Skeletal muscle cell (primary cell): ENCODE results near the gene SURF4.

Experiments used
- DNase-seq: peaks from one replicate; pipeline ENCODE4 v3.0.0-alpha.2; 2010; ENCODE audit warnings: low read depth
- H3K4me3 ChIP-seq: 2 replicates; pipeline ENCODE4 v1.5.1; 2011; ENCODE audit warnings: low read depth, mild to moderate bottlenecking, control low read depth, low read length, moderate library complexity

The SURF4 gene

DNA sequence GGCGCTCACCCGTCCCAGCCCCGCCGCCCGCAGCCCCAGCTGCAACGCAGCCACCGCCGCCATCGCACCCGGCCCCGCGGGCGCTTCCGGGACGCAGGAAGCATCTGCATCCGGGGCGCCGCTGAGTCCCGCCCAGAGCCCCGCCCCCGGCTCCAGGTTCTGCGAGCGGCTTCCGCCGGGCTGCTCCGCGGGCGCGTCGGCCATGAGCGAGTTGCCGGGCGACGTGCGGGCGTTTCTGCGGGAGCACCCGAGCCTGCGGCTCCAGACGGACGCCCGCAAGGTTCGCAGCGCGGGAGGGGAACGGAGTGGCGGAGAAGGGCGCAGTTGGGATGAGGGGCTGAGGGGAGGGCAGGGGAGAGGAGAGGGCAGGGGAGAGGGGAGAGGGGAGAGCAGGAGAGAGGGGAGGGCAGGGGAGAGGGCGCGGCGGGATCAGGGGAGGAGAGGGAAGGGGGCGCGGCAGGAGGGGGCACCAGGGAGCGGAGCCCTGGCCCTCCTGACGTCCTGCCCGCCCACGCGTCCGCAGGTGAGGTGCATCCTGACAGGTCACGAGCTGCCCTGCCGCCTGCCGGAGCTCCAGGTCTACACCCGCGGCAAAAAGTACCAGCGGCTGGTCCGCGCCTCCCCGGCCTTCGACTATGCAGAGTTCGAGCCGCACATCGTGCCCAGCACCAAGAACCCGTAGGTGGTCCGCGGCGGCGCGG is 19.3 kb downstream of the SURF4 start, which contains the start of the genes SURF1 and SURF2:
Gene SURF1, minus strand, starts transcription at position 97 of the 701 bp plus-strand sequence. Its CDS starts 34 bp downstream, at position 63.
Gene SURF2, plus strand, starts transcription at position 160 of the 701 bp plus-strand sequence. Its CDS starts 43 bp downstream, at position 203.
- peak within 1 kb of the TSS; percentile 86 for H3K4me3 ChIP-seq
- DNase-seq = no peak

DNA sequence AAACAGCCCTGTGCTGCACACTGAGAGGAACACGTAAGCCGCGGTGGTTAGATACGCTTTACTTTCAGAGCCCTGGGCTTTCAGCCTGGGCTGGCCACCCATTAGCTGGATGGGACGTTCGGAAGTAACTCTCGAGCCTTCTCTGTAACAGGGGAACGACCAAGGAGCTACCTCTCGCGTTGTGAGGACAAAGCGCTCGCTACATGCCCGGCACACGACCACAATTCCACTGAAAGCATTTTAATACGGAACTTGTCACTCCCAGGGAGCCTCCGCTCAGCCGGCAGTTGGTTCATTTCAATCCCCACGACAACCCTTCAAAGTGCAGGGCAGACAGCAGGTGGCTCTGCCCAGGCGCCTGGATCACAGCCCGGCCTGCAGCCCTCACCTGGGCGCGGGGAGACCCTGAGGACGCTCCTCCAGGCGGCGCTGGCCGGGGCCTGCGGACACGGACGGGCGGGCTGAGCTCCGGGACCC is 19.9 kb downstream of the SURF4 start:
- peak overlapping the region; percentile 86 for H3K4me3 ChIP-seq
- no peak for DNase-seq

DNA sequence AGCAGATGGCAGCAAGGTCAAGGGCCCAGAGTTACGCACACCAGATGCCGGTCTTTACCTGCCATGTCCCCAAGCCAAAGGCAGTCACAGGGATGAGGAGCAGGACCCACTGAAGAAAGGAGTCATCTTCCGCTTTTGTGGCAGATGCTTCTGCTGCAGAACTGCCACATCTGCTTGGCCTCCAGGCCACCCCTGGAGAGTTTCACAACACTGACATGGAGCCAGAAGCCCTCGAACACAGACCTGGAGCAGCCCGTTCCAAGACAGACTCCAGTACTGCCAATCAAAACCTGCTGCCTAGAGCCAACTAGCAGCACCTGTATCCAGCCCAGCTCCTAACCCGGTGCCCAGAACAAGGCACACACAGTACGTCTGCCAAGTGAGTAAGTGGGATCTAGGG is 21.1 kb downstream of the SURF4 start:
- DNase-seq = no peak
- H3K4me3 ChIP-seq = no peak overlapping the region

DNA sequence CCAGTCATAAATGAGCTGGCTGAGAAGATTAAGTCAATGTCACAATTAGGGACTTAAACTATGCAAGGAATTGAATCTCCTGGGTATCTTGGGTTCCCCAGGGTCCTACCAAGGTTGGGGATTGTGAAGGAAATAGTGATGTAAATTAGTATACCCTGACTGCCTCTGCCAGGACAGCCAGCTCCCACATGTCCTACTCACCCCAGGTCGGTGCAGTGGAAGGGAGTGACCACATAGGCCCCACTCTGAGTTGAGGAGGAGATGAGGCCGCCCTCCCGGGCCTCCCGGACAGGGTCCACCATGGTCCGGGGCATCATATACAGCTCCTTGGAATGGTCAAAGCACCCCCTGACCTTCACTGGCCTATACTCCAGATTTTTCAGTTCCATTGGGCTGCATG is 22.3 kb downstream of the SURF4 start:
- DNase-seq = no peak
- no peak overlapping the region for H3K4me3 ChIP-seq

DNA sequence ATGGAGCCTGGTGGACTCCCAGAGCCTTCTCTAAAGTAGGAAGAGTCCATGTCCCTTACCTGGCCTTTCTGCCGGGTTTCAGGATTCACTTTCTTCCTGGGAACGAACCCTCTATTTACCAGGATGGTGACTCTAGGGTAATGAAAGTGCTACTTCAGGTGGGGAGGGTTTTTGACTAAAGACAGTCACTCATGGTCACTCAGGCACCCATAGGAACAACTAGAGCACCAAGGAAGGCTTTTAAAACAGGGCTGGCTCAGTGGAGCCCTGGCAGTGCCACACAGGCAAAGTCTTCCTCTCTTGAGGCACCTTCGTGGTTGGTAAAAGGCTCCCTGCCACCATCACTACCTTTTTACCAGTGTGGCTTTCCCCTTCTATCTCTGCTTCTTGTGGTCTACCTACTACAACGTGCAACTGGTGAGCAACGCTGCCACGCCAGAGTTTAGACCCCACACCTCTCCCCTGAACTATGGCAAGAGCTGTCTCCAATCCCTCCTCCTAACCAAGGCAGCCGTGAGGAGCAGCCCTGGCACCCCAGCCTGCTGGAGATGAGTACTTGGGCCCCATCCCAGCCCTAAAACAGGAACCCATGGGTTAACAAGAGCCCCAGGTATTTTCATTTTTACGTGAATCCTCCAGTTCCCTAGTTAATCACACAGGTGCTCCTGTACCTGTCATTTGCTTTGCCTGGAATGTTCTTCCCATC is 23.1 kb downstream of the SURF4 start:
- no peak for DNase-seq
- H3K4me3 ChIP-seq = no peak overlapping the region

DNA sequence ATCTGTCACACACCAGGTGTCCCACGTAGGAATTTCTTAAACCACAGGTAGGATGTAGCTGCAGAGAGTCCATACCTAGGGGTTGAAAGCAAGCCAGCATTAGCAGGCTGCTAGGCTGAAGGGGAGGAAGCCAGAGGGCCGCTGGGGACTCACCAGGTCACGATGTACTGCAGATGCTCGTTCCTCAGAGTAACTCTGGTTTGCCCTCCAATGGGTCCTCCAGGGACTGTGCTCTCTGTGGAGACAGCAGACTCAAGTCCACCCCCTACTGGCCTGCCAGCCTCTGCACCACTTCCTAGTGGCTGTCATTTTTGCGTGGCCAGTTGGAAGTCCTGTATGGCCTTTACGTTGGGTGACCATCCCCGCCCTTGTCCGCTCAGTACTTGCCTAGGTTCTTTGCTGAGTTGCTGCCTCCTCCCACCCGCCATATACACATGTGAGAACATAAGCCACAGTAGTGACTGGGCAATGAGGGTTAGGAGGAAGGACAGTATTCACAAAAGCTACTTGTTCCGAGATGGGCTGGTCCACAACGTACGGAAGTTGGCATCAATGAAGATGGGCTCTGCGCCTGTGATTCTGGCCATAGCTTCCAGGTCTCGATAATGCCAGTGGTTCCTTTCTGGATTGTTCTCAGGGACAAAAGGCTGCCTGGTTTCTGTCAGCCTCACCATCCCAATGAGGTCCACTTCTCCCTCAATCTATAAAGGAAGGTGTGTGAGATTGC is 23.8 kb downstream of the SURF4 start:
- H3K4me3 ChIP-seq = no peak overlapping the region
- DNase-seq = no peak

DNA sequence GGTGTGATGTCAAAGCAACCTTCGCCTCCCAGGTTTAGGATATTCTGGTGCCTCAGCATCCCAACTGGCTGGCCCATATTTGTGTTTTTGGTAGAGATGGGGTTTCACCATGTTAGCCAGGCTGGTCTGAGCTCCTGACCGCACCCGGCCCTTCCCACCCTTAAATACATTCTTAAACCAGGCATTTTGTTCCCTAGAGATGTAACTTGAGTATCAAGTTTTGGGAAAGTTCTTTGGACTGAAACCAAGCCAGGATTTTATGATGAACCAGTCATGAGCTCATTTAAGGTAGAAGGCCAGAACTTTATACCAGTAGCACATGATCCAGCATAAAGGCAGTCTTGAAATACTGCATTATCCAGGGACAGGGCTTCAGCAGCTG is 24.3 kb downstream of the SURF4 start:
- no peak for DNase-seq
- no peak overlapping the region for H3K4me3 ChIP-seq

DNA sequence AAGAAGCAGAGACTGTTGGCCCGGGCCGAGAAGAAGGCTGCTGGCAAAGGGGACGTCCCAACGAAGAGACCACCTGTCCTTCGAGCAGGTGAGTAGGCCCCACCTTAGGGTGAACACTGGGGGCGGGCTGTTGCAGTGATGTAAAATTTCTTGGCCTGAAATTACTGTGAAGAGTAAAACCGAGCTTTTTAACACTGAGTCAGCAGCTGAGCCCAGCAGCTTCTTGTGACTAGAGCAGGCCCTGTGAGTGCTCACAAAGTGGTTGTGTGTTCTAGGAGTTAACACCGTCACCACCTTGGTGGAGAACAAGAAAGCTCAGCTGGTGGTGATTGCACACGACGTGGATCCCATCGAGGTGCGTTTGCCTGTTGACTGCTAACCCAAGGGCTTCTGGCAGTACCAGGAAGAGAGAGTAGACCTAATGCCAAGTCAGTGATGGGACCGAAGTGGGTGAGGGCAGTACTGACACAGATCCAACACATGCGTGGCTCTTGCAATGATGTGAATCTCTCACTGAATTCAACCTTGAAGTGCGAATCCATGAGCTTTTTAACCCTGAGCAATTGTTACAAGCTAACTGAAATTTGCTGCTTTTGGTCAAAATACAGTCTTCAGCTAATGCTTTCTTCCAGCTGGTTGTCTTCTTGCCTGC is 25.8 kb downstream of the SURF4 start:
- H3K4me3 ChIP-seq = no peak overlapping the region

DNA sequence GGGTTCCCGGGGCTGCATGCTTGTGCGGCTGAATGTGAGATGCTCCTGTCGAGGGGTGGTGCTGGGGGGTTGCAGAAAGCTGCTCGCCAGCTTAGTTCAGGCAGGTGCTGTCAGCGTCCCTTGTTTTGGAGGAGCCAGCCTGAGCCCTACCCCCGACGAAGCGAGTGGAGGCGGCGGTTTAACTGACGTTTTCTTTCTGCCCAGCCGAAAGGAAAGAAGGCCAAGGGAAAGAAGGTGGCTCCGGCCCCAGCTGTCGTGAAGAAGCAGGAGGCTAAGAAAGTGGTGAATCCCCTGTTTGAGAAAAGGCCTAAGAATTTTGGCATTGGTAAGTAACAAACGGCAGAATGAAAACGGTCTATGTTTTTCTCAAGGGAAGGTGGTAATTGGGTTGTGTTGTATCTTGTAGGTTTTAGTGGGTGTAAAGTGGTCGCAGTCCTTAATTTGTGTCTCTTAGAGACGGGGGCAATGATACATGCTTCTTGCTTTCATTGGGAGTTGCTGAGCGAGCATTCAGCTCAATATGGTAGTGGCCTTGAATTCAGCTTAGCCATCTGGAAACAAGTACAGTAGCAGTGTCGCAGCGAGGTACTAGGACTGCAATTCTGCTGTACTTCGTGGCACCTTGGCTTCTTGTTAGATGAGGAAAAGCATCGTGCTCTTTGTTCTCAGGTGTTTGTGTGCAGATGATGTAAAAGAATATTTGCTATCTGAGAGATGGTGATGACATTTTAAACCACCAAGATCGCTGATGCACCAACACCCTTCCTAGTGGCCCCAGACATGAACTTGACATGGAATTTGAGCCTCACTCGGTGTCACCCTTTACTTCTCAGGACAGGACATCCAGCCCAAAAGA is 26.9 kb downstream of the SURF4 start:
- DNase-seq = no peak
- H3K4me3 ChIP-seq = peak overlapping the region; percentile 97

More for the DNA sequence above, 25.8 kb downstream of the SURF4 start:
- DNase-seq = no peak

DNA sequence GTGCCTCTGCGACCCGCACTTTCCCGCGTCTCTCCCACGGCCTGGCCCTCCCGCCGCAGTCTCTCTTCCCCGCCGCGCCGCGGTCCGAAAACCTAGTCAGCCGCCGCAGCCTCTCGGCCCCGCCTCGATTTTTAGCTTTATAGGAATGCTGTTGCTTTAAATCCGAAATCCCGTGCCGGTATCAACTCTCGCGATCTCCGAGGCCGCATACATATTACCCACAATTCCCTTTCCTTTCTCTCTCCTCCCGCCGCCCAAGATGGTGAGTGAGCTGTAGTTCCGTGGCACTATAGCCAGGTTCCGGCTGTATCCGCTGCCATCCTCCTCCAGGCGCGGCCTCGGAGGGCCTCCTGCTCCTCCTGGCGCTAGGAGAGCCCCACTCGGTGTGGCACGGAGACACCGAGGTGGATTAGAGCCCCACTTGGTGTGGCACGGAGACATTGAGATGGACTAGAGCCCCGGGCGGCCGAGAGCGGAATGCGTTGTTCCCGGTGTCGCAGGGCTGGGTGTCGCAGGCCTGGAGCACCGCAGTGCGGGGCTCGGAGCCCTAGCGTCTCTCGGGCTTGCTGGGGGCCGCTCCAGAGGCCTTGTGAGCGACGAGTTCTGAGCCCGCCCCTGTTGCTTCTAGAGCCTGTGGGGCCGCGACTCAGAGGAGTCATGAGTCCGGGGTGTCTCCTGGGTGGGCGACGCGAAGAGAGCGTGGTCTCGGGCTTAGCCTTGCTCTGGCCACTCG is 27.7 kb downstream of the SURF4 start, which contains the start of the genes MED22 and RPL7A:
Gene MED22, minus strand, starts transcription at position 147 of the 733 bp plus-strand sequence. CDS start 1,469 bp downstream, outside the sequence.
Gene RPL7A, plus strand, starts transcription at position 234 of the 733 bp plus-strand sequence. Its CDS starts 26 bp downstream, at position 260.
- DNase-seq = peak; percentile 87
- H3K4me3 ChIP-seq = peak within 1 kb of the TSS; percentile 97

DNA sequence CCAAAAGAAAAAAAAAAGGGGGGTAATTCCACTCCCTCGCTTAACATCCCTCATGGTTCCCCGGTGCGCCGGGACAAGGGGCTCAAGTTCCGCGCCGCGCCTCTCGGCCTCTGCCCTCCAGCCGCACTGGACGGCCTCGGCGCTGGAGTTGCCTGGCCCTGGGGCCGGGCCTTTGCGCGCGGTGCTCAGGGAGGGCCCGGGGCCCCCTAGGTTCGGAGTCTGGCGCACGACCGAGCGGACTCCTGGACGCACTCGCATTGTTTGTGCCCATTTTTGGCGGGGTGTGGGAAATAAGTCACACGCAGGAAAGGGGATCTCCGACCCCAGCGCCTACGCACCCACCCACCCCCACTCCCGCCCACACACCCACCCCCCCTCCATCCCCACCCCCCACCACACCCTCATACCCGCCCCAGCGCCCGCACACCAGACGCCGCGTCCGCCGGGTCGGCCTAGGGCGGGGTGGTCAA is 28.3 kb downstream of the SURF4 start:
- DNase-seq = no peak
- peak overlapping the region; percentile 97 for H3K4me3 ChIP-seq

DNA sequence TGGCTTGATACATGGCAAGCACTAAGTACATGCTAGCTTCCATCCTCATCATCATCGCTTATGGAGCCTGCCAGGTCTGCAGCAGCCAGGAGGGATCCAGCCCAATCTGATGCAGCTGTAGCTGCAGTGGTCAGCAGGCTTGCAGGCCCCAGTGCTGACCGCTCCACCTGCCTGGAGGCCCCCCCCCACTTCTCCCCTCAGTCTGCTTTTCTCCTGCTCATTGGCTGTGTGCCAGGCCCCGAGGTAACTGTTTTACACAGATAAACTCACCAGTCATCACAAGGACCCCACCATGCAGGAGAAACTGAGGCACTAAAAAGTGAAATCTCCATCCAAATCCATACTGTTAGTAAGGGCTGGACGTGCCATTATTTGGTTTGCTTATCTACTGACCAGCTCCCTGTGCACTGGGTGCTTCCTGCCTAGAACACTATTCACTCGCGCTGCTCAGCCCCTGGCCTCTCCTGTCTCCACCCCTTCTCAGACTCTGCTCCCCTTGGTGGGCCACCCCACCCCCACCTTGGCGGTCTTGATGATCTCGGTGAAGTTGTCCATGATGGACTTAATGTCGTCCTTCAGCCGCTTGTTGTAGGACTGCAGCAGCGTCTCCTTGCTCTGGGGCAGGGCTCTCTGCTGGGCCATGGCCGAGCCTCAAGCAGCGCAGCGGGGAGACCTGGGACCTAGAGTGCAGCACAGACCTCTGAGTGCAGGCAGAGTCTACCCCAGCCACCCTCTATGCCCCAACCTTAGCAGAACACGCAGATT is 29.7 kb downstream of the SURF4 start:
- no peak for DNase-seq
- H3K4me3 ChIP-seq = peak overlapping the region; percentile 97

DNA sequence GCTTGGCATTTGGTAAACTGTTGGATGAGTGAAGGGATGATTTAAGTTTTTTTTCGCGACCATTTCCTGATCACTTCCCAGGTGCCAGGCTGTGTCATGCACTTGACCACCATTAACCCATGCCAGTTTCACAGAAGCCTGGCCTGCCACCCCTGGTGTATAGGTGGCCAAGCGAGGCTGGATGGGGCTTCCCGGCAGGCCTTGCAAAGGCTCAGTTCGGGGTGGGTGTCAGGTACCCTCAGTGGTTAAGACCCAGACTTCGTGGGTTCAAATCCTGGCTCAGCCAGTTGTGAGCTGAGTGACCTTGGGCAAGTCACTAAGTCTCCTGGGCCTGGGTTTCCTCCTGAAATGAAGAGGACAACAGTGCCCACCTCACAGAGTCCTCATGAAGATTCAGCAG is 30.3 kb downstream of the SURF4 start:
- no peak overlapping the region for H3K4me3 ChIP-seq
- no peak for DNase-seq

DNA sequence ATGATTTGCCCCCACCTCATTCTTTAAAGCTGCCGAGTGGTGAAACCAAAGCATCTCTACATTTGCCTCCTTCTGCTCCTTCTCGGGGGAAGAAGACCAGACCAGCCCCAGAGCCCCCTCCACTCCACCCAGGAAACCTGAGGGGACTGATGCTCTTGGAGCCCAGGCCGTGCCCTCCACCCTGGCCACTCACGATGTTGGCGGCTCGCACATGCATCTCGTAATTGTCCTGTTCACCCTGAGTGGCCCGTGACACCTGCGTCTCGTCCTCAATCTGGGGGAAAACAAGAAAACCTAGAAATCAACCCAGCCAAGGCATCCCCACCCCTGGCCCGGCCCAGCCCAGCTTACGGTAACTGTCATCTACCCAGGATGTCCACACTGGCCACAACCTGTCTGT is 30.9 kb downstream of the SURF4 start:
- DNase-seq = no peak
- H3K4me3 ChIP-seq = no peak overlapping the region

DNA sequence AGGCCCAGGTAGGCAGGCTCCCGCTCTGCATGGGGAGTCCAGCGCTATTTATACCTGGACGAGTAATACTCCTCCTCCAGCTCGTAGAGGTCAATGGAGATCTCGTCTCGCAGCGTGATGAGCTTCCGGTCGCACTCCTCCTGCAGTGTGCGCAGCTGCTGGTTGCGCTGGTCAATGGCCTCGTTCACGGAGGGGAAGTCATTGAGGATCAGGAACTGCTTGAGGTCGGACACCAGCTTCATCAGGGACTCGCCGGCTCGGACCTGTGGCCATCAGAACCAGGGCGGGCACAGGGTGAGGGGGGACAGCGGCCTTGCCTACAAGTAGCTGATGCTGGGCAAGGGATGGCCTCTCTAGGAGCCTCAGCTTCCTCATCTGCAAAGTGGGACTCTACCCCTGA is 31.8 kb downstream of the SURF4 start:
- DNase-seq = no peak
- H3K4me3 ChIP-seq = no peak overlapping the region

DNA sequence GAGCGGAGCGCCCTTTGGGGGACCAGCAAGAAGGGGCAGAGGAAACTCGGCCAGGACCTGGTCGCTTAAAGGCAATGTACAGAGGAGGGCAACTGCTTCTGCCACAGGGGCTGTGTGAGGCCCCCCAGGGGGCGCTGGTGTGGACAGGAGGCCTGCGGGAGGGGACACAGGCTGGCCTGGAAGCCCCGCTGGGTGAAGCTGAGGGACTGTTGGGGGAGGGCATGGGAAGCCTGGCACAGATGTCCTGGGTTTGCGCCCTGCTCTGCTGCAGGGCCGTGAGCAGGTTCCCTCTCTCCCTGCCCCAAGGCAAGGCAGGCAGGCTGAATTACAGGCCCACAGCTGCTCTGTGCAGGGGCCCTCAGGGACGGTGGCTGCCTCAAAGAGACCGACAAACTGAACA is 33.3 kb downstream of the SURF4 start:
- no peak overlapping the region for H3K4me3 ChIP-seq
- DNase-seq = no peak

DNA sequence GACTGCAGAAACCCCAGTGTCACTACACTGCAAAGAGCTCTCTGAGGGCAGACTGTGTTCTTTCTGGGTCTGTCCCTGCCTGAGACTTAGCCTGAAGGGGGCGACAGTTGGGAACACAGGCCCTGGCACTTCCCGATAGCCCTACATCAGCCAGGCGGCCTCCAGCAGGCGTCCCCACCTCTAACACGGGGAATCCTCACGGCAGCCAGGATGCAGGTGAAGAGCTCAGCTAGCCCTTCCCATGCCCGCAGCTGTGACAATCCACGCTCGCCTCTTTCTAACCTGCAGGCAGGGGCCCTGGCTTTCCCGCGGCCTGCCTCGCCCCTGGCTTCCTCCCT is 33.8 kb downstream of the SURF4 start:
- no peak for DNase-seq
- H3K4me3 ChIP-seq = no peak overlapping the region
